Measurements from ENCODE around the gene CCDC40. TPM values are rescaled to one million over a fixed set of nuclear protein-coding genes. Genes with fewer than 3 reads are reported as not detected.
A peak's percentile ranks its signal among the peaks of the same experiment; 100 is the strongest.

Gene CCDC40
- total and polyA plus RNA-seq, 2 of the 13 experiments (the other 11 are each of a cell fraction or from before 2014, with no cell fraction given) = 4.1 to 5.5 TPM

- TF ChIP-seq, protein P1, sequence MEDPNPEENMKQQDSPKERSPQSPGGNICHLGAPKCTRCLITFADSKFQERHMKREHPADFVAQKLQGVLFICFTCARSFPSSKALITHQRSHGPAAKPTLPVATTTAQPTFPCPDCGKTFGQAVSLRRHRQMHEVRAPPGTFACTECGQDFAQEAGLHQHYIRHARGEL (CRISPR knock-in tag; IDR thresholded peaks at IDR 0.05) = no peak
- TF ChIP-seq ZNF343 (CRISPR knock-in tag; IDR thresholded peaks at IDR 0.05) (peak; percentile 19; the same call in 1 of the 2 replicates), LCORL (IDR thresholded peaks at IDR 0.05) (no peak), LCORL (CRISPR knock-in tag; IDR thresholded peaks at IDR 0.05) (no peak), ZNF776 (CRISPR knock-in tag; IDR thresholded peaks at IDR 0.05) (0 out of 2 replicates have a peak, but pooled peaks have one; percentile 47), ZNF205 (CRISPR knock-in tag; IDR thresholded peaks at IDR 0.05) (0 out of 2 replicates have a peak, but pooled peaks have one; percentile 11), HBP1 (CRISPR knock-in tag; IDR thresholded peaks at IDR 0.05; ENCODE audit: low read depth) (no peak; the same call in 1 of the 2 replicates), ATF3 (CRISPR knock-in tag; IDR thresholded peaks at IDR 0.05) (peak; percentile 93), RARA (CRISPR knock-in tag; IDR thresholded peaks at IDR 0.05) (peak; percentile 57), FOSL2 (CRISPR knock-in tag; IDR thresholded peaks at IDR 0.05) (peak; percentile 97), ZBTB46 (CRISPR knock-in tag; IDR thresholded peaks at IDR 0.05; ENCODE audit: borderline replicate concordance) (no peak), ZNF619 (CRISPR knock-in tag; IDR thresholded peaks at IDR 0.05) (no peak), MEF2D (CRISPR knock-in tag; IDR thresholded peaks at IDR 0.05) (peak; percentile 88; the same call in 1 of the 2 replicates), ZBTB21 (CRISPR knock-in tag; IDR thresholded peaks at IDR 0.05) (0 out of 2 replicates have a peak, but pooled peaks have one; percentile 27), ZFP41 (CRISPR knock-in tag; IDR thresholded peaks at IDR 0.05; ENCODE audit: borderline replicate concordance) (0 out of 2 replicates have a peak, but pooled peaks have one; percentile 77), SNAI1 (CRISPR knock-in tag; IDR thresholded peaks at IDR 0.05; ENCODE audit: borderline replicate concordance) (0 out of 2 replicates have a peak, but pooled peaks have one; percentile 46), ZC3H4 (CRISPR knock-in tag; IDR thresholded peaks at IDR 0.05; ENCODE audit: borderline replicate concordance) (peak; percentile 37; the same call in 1 of the 2 replicates), MED13 (CRISPR knock-in tag; IDR thresholded peaks at IDR 0.05) (peak; percentile 2; the same call in 1 of the 2 replicates), ZNF703 (CRISPR knock-in tag; IDR thresholded peaks at IDR 0.05; ENCODE audit: borderline replicate concordance) (peak; percentile 75; the same call in 1 of the 2 replicates)
- TF ChIP-seq, protein P2, sequence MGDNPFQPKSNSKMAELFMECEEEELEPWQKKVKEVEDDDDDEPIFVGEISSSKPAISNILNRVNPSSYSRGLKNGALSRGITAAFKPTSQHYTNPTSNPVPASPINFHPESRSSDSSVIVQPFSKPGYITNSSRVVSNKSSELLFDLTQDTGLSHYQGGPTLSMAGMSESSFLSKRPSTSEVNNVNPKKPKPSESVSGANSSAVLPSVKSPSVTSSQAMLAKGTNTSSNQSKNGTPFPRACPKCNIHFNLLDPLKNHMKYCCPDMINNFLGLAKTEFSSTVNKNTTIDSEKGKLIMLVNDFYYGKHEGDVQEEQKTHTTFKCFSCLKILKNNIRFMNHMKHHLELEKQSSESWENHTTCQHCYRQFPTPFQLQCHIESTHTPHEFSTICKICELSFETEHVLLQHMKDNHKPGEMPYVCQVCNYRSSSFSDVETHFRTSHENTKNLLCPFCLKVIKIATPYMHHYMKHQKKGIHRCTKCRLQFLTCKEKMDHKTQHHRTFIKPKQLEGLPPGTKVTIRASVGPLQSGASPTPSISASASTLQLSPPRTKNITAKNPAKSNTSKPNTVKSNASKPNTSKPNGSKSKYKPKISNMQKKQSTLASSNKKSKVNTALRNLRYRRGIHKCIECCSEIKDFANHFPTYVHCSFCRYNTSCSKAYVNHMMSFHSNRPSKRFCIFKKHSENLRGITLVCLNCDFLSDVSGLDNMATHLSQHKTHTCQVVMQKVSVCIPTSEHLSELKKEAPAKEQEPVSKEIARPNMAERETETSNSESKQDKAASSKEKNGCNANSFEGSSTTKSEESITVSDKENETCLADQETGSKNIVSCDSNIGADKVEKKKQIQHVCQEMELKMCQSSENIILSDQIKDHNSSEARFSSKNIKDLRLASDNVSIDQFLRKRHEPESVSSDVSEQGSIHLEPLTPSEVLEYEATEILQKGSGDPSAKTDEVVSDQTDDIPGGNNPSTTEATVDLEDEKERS (CRISPR knock-in tag; IDR thresholded peaks at IDR 0.05) = 0 out of 2 replicates have a peak, but pooled peaks have one; percentile 22
Observed at GRCh38 chr17:79987187-79987934, 49.1 kb upstream of the CCDC40 start (continued).
